MG63 (cell line): ENCODE data around the gene RPL41. TPM values are rescaled to one million over a fixed set of nuclear protein-coding genes. Genes with fewer than 3 reads are reported as not detected.
"Not testable (repeated sequence)": the region's sequence is repeated elsewhere in the genome, so short reads cannot be mapped to it uniquely, and the experiment has no call there.

ENCODE experiments used
- DNase-seq: peaks from one replicate; pipeline ENCODE4 v3.0.0-alpha.2; 2020
- H3K27me3 ChIP-seq: fragments of 250-450 bp; sonication (Bioruptor Pico); 2 replicates; pipeline ENCODE4 v1.5.1; 2020; ENCODE audit warnings: mild to moderate bottlenecking, moderate library complexity
- H3K36me3 ChIP-seq: fragments of 250-450 bp; sonication (Bioruptor Pico); 2 replicates; pipeline ENCODE4 v1.5.1; 2020; ENCODE audit warnings: mild to moderate bottlenecking, moderate library complexity
- H3K4me3 ChIP-seq: fragments of 250-450 bp; sonication (Bioruptor Pico); 2 replicates; pipeline ENCODE4 v1.5.1; 2020; ENCODE audit warnings: mild to moderate bottlenecking, moderate library complexity
- H3K9me3 ChIP-seq: fragments of 250-450 bp; sonication (Bioruptor Pico); 2 replicates; pipeline ENCODE4 v1.5.1; 2020; ENCODE audit warnings: mild to moderate bottlenecking, moderate library complexity
- total RNA-seq: library from RNA; depleted of rRNA; stranded (reverse); fragments of >200 nt; shearing (Covaris generic); gene quantifications from 2 replicates; pipeline ENCODE4 v1.2.3, GENCODE V29; 2014; ENCODE audit warnings: low replicate concordance; rRNA removed

The RPL41 gene
- total RNA-seq, result 1,876 and 4,191 TPM in 2 replicates

DNA sequence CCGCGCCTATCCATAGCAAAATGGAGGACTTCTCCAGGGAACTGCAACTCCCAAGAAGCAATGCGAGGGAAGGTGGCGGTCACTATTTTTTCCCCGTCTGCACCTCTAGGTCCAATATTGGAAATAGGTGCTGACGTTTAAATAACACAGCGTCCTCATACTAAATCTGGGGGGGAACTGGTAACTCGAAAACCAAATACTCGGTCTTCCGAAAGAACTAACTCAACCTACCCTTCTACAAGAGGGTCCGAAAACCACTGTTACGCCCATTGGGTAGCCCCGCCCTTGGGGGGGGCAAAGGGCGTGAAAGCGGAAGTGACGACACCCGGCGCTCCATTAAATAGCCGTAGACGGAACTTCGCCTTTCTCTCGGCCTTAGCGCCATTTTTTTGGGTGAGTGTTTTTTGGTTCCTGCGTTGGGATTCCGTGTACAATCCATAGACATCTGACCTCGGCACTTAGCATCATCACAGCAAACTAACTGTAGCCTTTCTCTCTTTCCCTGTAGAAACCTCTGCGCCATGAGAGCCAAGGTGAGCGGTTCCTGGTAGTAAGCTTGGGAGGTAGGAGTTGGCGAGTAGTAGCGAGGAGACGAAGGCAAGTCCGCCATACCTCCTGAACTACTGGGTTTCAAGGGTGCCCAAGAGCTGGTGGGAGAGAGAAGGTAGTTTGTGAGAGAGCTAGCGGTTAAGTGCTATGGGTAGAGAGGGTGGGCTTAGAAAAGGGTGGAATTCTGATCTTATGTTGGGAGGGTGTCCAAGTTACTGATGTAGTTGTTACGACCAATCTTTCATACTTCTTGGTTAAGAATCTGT, at the start of gene RPL41:
TSS of gene RPL41 (plus strand) at position 367 of the 815 bp plus-strand sequence.
- peaks cover 58% of the 10 kb centered on the region for H3K36me3 ChIP-seq

GRCh38 chr12:56071648-56072047, 44.8 kb upstream of the RPL41 start:
- Histone ChIP-seq H3K4me3 (no peak overlapping the region), H3K27me3 (no peaks in the 10 kb centered on the region), H3K36me3 (no peaks in the 10 kb centered on the region), H3K9me3 (no peaks in the 10 kb centered on the region)
- DNase-seq, result peak; percentile 55

More for the DNA sequence above, at the start of gene RPL41:
- Histone ChIP-seq H3K4me3 (peak within 1 kb of the TSS; percentile 85), H3K9me3 (no peaks in the 10 kb centered on the region; the same call in 1 of the 2 replicates), H3K27me3 (no peaks in the 10 kb centered on the region)
- DNase-seq, result peak; percentile 87

DNA sequence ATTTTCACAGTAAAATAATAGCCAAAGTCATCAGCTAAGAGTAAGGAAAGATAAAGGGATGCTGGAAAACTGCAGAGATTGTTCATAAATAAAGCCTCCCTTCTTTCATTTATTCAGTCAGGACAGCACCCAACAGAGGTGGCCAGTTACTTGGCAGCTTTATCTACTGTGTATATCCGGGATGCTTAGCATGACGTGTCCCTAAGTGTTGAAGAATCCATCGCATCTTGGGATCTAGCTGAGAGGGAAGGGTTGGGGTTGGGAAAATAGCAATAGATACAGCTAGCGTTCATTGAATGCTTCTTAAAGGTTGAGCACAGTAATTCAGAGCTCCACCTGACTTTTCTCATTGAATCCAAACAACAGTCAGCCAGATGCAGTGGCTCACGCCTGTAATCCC, 42.0 kb upstream of the RPL41 start:
- H3K27me3 ChIP-seq, result no peaks in the 10 kb centered on the region
- H3K4me3 ChIP-seq, result no peak overlapping the region
- H3K36me3 ChIP-seq, result no peaks in the 10 kb centered on the region
- no peak for DNase-seq
- no peaks in the 10 kb centered on the region for H3K9me3 ChIP-seq

DNA sequence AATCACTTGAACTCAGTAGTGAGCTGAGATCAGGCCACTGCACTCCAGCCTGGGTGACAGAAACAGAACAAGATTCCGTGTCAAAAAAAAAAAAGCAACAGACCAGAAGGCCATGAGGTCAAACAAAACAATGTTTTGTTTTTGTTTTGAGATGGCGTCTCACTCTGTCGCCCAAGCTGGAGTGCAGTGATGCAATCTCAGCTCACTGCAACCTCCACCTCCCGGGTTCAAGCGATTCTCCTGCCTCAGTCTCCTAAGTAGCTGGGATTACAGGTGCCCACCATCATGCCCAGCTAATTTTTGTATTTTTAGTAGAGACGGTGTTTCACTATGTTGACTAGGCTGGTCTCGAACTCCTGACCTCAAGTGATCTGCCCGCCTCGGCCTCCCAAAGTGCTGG, 38.5 kb upstream of the RPL41 start:
- not testable (repeated sequence) for H3K27me3 ChIP-seq, H3K4me3 ChIP-seq, H3K36me3 ChIP-seq, H3K9me3 ChIP-seq, DNase-seq

DNA sequence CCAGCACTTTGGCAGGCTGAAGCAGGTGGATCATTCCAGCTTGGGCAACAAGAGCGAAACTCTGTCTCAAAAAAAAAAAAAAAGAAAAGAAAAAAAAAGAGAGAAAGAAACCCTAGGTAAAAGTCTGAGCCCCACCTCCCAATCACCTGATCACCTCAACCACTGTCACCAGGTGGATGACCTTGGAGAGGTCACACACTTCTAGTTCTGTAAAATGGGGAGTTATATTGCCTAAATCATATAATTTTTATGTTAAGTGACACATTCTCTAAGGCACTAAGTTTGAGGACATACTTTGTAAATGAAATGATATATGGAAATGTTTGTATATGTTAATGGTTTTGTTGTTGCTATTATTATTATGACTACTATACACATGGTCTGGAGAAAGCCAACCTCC, 38.0 kb upstream of the RPL41 start:
- Histone ChIP-seq H3K36me3 (no peaks in the 10 kb centered on the region), H3K4me3 (peak overlapping the region; percentile 51; the same call in 1 of the 2 replicates), H3K27me3 (no peaks in the 10 kb centered on the region), H3K9me3 (no peaks in the 10 kb centered on the region)
- DNase-seq, result no peak

- peak overlapping the region; percentile 51 for H3K4me3 ChIP-seq
- no peaks in the 10 kb centered on the region for H3K27me3 ChIP-seq
- H3K36me3 ChIP-seq, result no peaks in the 10 kb centered on the region
- no peaks in the 10 kb centered on the region for H3K9me3 ChIP-seq
- peak; percentile 93 for DNase-seq
Observed at GRCh38 chr12:56078931-56079722, 37.3 kb upstream of the RPL41 start.

GRCh38 chr12:56079723-56080555, 36.5 kb upstream of the RPL41 start, which contains the start of gene ERBB3:
TSS of gene ERBB3 (plus strand) at chr12:56080165. CDS start at chr12:56080301, 136 bp downstream.
- DNase-seq, result peak; percentile 91
- Histone ChIP-seq H3K36me3 (no peaks in the 10 kb centered on the region), H3K9me3 (no peaks in the 10 kb centered on the region), H3K4me3 (peak within 1 kb of the TSS; percentile 51), H3K27me3 (no peaks in the 10 kb centered on the region)

DNA sequence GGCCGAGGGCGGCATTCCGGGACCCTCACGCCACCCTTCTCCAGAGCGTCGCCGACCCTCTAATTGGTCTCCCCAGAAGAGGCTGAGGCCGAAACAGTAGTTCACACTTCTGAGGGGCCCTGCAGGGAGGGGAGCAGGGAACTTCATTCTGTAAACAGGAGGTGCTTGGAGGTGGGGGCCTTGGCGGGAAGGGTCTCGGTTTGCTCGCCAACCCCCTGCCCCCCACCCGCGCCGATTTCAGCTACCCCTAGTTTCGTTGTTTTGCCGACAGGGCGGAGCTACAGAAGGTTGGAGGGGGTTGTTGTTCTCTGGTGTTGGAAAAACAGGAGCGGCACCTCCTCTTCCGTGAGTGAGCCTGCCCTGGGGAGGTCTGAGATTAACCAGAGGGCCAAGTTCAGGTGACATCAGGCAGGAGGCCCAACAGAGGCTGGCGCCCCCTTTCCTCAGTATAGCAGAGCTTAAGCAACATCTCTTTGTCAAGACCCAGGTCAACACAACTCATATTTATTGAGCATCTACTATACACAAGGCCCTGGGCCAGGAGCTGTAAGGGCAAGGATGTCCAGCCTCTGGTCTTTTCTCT, 35.8 kb upstream of the RPL41 start:
- no peak for DNase-seq
- Histone ChIP-seq H3K9me3 (no peaks in the 10 kb centered on the region), H3K27me3 (no peaks in the 10 kb centered on the region), H3K4me3 (no peak overlapping the region), H3K36me3 (no peaks in the 10 kb centered on the region)

DNA sequence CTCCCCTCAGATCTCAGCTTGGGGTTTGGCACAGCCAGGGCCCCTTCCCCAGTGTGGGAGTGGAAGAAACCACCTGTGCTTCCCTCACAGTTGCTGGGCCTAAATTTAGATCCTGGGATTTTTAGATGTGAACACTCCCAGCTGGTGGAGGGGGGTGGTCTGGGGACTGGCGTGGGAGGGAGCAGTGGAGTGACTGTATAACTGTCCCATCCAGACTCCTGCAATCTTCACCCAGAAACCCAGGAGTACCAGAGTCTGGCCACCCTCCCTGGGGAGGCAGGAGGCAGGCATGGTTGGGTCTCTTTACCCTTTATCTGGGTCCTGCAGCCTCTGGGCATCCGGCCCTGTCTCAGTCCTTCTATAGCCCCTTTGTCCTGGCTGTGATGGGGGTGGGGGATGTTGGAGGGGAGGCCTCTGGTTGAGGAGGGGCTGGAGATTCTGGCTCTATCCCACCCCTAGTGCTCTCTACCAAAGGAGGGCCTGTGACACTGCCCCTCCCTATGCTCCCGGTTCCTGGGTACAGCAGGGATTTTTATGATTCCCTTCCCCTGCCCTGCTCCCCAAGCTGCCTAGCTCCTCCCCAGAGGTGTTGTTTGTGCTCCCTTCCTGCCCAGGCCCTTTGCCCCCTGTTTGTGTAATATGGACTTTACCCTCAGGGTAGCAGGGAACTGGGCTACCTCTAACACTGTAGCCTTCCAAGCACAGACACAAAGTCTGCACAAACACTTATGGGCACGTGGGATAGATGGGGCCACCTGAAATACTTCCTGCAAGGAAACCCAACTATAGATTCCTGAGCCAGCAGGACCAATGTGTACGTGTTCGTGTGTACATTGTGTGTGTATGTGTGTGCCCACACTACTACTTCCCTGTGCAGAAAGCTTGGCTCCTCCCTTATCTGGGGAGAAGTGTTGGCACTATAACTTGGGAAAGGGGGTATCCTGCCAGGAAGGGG, 34.8 kb upstream of the RPL41 start:
- H3K27me3 ChIP-seq, result no peaks in the 10 kb centered on the region
- no peaks in the 10 kb centered on the region for H3K36me3 ChIP-seq
- DNase-seq, result no peak
- H3K9me3 ChIP-seq, result no peaks in the 10 kb centered on the region
- H3K4me3 ChIP-seq, result no peak overlapping the region

DNA sequence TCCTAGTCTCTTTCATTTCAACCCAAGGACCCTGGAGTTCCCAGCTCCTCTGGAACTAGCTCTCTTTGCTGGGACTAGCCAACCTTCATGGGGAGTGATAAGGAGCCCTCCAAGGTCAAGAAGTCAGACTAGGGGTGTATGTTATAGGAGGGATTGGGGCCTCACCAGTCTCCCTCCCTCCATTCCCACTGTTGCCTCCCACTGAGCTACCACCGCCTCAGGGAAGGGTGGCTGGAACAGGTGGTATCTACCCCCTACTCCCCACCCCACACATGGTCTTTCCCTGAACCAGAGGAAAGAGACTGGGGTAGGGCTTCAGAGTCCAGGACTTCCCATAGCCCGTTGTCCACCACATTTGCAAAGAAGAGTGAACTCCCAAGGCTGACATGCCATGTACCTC, 34.1 kb upstream of the RPL41 start:
- no peaks in the 10 kb centered on the region for H3K9me3 ChIP-seq
- H3K27me3 ChIP-seq, result no peaks in the 10 kb centered on the region

DNA sequence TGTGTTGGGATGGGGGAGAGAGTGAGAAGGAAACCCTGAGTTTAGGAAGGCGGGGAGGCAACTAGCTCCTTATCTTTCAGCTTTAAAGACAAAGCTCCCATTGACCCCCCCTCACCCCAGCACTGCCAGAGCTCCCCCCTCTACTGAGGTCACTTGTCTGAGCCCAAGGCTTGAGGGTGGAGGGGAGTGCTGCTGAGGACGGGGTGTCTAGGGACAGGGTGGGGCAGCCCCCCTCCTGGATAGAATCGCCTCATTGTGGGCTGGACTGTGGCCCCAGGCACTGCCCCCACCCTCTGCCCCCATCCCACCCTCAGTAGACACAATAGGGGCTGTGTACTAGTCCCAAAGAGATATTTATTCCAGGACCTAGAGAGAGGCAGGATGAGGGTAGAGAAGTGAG, 33.5 kb upstream of the RPL41 start:
- H3K27me3 ChIP-seq, result no peaks in the 10 kb centered on the region
- no peaks in the 10 kb centered on the region for H3K9me3 ChIP-seq
- DNase-seq, result no peak
- no peak overlapping the region for H3K4me3 ChIP-seq
- H3K36me3 ChIP-seq, result no peaks in the 10 kb centered on the region

More for the DNA sequence above, 34.1 kb upstream of the RPL41 start:
- DNase-seq, result no peak
- H3K4me3 ChIP-seq, result no peak overlapping the region
- no peaks in the 10 kb centered on the region for H3K36me3 ChIP-seq

GRCh38 chr12:56084958-56085543, 31.4 kb upstream of the RPL41 start:
- Histone ChIP-seq H3K9me3 (no peaks in the 10 kb centered on the region), H3K27me3 (no peaks in the 10 kb centered on the region), H3K36me3 (no peaks in the 10 kb centered on the region), H3K4me3 (no peak overlapping the region)
- DNase-seq, result peak; percentile 20

GRCh38 chr12:56086096-56086495, 30.3 kb upstream of the RPL41 start:
- Histone ChIP-seq H3K4me3 (no peak overlapping the region), H3K9me3 (no peaks in the 10 kb centered on the region), H3K27me3 (no peaks in the 10 kb centered on the region), H3K36me3 (no peaks in the 10 kb centered on the region)
- DNase-seq, result no peak

DNA sequence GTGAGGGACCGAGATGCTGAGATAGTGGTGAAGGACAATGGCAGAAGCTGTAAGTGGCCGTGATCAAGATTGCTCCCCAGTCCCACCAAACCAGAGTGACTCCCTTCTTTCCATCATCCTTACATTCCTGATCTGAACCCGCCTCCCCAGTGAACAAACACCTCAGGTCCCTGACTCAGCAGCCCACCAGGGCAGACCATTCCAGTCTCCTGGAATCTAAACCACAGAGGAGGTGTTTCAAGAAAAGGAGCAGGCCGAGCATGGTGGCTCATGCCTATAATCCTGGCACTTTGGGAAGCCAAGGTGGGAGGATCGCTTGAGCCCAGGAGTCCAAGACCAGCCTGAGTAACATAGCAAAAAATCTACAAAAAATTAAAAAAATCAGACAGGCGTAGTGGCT, 29.8 kb upstream of the RPL41 start:
- Histone ChIP-seq H3K4me3 (no peak overlapping the region), H3K9me3 (no peaks in the 10 kb centered on the region), H3K36me3 (no peaks in the 10 kb centered on the region), H3K27me3 (no peaks in the 10 kb centered on the region)
- DNase-seq, result no peak

- H3K27me3 ChIP-seq, result no peaks in the 10 kb centered on the region
- no peak overlapping the region for H3K4me3 ChIP-seq
- DNase-seq, result peak; percentile 40
- no peaks in the 10 kb centered on the region for H3K36me3 ChIP-seq
- no peaks in the 10 kb centered on the region for H3K9me3 ChIP-seq
Observed at GRCh38 chr12:56087220-56087619, 29.2 kb upstream of the RPL41 start.
